ENCODE results near the gene IFT81.

GRCh38 chr12:110262442-110263388, 138.6 kb downstream of the IFT81 start:
- TF ChIP-seq EZH2 (optimal IDR thresholded peaks at IDR 0.05; ENCODE audit: low read depth, low read length): no peak
- TF ChIP-seq CTCF (IDR thresholded peaks at IDR 0.05; ENCODE audit: low read length): no peak
- TF ChIP-seq EZH2phosphoT487 (IDR thresholded peaks at IDR 0.05; ENCODE audit: low read length): no peak
